GF-D8 (cell line): ENCODE measurements around the gene CDPF1.
"Not testable (repeated sequence)": the region's sequence is repeated elsewhere in the genome, so short reads cannot be mapped to it uniquely, and the experiment has no call there.

Source experiments
- DNase-seq: peaks from one replicate; lab custom pipeline; 2025; lab: John Stamatoyannopoulos, UW

CDPF1 gene

GRCh38 chr22:46224898-46225290 is 25.2 kb downstream of the CDPF1 start:
- DNase-seq, result no peak

DNA sequence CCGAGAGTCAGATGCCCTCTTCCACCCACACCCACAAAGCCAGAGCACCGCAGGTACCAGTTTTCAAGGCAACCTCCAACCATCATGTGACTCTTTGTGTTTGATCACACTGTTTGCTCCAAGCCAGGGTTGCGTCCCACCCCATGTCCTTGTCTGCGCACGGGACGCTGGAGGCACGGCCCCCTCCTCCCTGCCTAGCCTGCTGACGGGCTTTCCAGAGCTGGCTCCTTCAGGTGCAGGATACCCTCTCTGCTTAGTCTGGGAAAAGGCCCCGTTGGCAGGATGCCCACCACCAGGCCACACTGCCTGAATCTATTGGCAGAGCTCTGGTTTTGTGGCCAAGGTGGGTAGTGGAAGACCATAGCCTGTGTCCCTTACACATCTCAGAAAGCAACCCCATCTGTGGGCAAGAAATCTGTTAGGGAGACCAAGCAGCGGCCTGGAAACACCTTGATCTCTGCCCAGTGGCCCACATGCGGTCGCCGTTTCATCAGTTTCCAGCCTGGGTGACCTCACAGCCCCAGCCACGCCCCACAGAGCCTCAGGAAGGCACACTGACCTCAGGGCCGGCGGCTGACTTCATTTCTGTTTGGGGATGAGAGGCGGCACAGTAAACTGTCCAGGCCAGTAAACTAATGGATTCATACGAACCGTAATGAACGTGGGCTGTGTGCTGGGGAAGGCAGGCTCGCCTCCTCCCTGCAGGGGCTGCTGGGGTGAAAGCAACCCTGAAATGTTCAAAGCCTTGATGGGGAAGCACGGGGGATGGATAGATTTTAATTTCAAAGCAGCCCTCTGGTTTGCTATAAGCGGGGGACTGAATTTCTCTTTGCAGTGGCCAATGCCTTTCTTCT is 25.8 kb downstream of the CDPF1 start:
- DNase-seq, result no peak

DNA sequence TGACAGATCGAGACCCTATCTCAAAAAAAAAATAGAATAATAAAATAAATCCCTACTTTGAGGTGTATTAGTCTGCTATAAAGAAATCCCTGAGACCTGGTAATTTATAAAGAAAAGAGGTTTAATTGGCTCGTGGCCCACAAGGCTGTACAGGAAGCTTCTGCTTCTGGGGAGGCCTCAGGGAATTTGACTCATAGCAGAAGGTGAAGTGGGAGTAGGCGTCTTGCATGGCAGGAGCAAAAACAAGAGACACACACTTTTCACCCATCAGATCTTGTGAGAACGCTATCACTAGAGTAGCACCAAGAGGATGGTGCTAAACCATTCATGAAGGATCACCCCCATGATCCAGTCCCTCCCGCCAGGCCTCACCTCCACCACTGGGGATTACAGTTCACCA is 29.2 kb downstream of the CDPF1 start:
- DNase-seq, result no peak

DNA sequence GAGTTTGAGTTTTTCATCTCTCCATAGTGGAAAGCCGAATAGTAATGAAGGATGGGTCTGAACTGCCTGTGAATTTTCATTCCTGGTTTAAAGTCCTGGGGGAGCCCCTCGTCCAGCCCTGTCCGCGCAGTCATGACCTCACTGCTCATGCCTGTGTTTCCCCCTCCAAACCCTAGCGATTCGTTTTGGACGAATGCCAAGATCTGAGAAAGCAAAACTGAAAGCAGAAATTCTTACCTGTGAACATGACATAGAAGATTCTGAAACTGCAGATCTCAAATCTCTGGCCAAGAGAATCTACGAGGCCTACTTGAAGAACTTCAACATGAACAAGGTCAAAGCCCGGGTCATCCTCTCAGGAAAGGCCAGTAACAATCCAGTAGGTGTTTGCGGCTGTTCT is 30.5 kb downstream of the CDPF1 start:
- DNase-seq, result no peak

GRCh38 chr22:46214616-46215015 is 35.5 kb downstream of the CDPF1 start:
- no peak for DNase-seq

DNA sequence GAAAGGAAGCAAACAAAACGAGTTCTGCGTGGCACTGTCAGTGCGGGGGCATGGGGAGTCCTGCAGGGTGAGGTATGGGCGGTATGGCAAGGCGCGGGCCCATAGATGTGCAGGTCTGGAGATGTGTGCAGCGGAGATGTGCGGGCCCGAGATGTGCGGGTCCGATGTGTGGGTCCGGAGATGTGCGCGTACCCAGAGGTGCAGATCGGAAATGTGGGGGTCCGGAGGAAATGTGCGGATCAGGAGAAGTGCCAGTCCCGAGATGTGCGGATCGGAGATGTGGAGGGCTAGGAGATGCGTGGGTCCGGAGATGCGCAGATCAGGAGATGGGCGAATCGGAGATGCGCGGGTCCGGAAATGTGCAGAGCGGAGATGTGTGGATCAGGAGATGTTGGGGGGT is 35.9 kb downstream of the CDPF1 start:
- DNase-seq, result no peak

- DNase-seq, result no peak
Observed at GRCh38 chr22:46213052-46213451, 37.0 kb downstream of the CDPF1 start.

GRCh38 chr22:46212195-46212594 is 37.9 kb downstream of the CDPF1 start:
- no peak for DNase-seq

GRCh38 chr22:46209262-46209661 is 40.8 kb downstream of the CDPF1 start:
- DNase-seq, result no peak

- DNase-seq, result no peak
Observed at GRCh38 chr22:46203601-46203980, 46.5 kb downstream of the CDPF1 start.

DNA sequence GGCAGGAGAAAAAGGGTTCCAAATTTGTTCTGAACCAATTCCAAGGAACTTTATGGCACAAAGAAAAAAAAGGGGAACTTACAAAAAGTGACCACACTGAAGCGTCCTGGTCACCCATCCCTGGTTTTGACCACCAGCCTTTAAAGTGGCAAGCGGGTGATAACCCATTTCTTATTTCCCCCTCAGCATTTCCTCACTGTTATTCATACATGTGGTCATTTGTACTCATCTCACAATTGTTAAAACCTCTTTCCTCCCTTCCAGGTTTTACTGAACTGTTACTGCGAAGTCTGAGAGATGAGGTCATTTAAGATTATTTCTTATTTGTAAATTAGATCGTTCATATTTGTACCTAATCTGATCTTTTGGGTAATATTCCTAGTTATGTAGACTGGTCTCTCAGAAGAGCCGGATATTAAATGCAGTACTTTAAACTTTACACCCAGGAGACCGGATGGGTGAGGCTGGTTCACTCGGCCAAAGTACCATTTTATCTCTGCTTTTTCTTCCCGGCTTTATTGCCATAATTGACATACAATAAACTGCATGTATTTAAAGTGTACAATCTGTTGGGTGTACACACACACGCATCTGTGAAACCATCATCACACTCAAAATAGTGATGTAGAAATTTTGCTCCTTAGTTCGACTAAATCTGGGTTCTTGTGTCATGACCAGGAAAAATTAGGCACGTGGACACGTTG is 47.0 kb downstream of the CDPF1 start:
- DNase-seq, result no peak

DNA sequence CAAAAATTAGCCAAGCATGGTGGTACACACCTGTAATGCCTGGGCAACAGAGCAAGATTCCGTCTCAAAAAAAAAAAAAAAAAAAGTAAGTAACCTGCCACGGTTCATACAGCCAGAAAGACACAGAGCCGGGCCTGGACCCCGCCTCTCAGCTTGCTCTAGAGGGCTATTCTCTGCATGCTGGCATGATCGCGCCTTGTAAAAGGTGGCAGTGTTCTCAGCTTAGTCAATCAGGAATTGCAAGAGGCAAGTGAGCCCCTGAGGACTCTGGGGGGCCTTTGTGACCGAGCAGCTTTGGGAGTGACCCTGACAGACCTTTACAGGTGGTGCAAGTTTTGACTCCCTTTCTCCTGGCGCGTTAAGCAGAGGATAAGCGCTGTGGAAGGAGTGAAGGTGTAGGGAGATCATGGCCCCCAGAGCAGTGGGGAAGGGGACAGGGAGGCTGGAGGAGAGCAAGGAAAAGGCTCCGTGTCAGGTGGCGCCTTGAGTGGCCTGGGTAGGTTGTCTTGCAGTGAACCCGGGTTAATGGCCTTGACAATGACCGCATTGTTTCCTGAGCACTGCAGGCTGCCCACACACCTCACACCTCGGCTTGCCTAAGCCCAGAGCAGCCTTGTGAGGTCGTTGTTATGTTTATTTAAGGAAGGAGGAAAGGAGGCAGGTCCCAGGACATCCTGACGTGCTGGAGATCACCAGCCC is 48.9 kb downstream of the CDPF1 start:
- no peak for DNase-seq

- DNase-seq, result not testable (repeated sequence)
Observed at GRCh38 chr22:46198806-46199205, 51.3 kb downstream of the CDPF1 start.

DNA sequence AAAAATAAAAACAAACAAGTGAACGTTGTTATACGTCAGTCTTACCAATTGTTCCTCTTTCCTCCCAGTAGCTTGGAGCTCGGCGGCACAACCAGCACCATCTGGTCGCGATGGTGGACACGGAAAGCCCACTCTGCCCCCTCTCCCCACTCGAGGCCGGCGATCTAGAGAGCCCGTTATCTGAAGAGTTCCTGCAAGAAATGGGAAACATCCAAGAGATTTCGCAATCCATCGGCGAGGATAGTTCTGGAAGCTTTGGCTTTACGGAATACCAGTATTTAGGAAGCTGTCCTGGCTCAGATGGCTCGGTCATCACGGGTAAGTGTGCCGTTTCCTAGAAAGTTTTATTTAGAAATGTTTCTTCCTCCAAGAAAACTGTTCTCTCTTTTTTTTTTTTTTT is 51.8 kb downstream of the CDPF1 start:
- DNase-seq, result no peak

DNA sequence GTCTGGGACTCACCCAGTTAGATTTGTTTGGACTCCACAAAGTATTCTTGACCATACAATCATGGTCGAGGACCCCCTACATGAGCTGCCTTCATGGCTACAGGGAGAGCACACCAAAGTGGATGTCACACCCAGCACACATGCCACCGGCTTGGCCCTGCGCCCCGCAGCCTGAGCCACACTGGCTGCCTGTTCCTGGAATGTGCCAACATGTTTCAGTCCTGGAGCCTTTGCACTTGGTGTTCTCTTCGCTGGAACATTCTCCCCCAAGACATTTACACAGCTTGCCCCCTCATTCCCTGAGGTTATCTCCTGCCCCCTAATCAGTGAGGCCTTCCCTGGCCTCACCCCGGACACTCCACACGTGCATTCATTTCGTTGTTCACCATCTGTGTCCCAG is 53.8 kb downstream of the CDPF1 start:
- no peak for DNase-seq

DNA sequence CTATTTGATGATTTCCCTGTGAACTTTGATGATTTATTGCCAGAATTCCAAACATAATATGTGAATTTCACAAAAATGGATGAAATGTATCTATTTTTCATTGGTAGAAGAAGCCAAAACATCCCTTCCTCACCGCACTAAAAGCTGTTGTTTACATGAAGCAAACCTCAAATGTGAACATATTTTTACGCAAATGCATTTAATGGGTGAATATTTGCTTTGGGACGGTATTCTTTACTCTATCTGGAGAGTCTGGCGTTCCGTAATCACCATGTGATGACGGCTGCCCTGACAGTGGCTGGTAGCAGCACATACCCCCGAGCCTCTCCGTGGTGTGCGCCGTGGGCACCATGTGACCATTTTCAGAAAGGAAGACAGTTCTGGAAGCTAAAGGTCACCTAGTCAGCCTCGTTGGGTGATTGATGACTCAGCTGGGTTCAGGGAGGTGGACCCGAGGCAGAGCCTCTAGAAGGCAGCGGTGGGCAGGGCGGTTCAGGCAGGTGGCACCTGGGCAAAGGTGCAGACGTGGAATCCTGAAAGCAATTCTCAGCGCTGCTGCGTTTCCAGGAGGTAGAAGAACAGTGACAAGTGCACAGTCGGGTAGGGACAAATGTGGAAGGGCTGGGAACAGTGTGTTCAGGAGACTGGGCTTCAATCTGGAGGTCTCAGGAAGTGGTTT is 54.5 kb downstream of the CDPF1 start:
- no peak for DNase-seq
